Endometrial microvascular endothelial cells (primary cell): ENCODE results near the gene MED16. TPM values are rescaled to one million over a fixed set of nuclear protein-coding genes. Genes with fewer than 3 reads are reported as not detected.

Experiments
- in situ Hi-C: cut with HindIII; loops from 2 replicates; pipeline ENCODE4 v1.10.0; 2017; ENCODE audit warnings: low sequenced_read_pairs, low pct_unique_long_range_greater_than_20kb; ENCODE audit errors: inconsistent ontology term
- total RNA-seq: library from RNA; depleted of rRNA; stranded (reverse); fragments of >200 nt; gene quantifications from one replicate; pipeline ENCODE4 v1.2.3, GENCODE V29; 2015; ENCODE audit errors: inconsistent ontology term

MED16 gene
- total RNA-seq, 1 donor from 2014 or later, result 48.9 TPM

DNA sequence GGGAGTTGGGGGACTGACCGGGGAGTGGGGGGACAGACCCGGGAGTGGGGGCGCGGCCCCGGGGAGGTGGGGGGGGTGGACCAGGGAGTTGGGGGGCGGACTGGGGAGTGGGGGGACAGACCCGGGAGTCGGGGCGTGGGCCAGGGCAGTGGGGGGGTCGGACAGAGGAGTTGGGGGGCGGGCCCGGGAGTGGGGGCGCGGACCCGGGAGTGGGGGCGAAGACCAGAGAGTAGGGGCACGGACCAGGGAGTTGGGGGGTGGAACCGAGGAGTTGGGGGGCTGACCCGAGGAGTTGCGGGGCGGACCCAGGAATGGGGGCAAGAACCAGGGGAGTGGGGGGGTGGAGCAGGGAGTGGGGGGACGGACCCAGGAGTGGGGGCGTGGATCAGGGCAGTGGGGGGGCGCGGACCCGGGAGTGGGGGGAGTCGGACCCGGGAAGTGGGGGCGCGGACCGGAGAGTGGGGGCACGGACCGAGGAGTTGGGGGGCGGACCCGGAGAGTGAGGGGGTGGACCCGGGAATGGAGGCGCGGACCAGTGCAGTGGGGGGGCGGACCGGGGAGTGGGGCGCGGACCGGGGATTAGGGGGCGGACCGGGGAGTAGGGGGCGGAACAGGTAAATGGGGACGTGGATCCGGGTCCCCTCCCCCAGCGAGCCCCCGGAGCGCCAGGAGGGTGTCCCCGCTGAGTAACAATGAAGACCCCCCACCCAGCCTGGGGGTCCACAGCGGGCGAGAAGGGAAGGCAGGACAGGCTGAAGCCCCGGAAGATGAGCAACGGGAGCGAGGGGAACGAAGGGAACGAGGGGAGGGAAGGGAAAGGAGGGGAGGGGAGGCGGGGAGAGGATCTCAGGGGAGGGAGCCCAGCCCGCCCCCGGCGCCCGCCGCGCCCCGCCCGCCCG is 19.4 kb upstream of the MED16 start:
- in situ Hi-C loops, result no loop called here

DNA sequence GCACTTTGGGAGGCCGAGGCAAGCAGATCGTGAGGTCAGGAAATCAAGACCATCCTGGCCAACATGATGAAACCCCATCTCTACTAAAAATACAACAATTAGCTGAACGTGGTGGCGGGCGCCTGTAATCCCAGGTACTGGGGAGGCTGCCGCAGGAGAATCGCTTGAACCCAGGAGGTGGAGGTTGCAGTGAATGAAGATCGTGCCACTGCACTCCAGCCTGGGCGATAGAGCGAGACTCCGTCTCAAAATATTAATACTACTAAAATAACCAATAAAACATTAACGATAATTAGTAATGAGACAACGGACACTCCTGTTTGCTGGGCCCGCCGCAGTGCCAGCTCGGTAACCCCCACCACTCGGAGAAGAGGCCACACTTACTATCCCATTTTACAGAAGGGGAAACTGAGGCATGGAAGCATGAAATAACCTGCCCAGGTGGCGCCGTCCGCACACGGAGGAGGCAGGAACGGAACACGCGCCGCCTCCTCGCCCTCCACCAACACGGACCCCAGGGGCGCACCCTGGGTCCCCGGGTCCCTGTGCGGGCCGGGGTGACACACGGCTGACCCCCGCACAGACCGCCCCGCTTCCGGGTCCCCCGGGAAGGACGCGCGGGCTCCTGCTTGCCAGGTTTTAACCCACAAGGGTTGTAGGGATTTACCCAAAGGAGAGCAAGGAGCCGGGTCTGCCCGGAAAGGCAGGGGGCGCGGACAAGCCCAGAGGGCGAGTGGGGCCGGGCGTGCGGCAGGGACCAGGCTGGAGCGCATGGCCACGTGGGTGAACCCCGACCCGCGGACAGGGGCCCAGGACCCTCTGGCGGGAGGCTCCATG is 18.4 kb upstream of the MED16 start:
- in situ Hi-C loops, result no loop called here

- in situ Hi-C loops, result no loop called here
Observed at GRCh38 chr19:907183-907853, 14.3 kb upstream of the MED16 start.

DNA sequence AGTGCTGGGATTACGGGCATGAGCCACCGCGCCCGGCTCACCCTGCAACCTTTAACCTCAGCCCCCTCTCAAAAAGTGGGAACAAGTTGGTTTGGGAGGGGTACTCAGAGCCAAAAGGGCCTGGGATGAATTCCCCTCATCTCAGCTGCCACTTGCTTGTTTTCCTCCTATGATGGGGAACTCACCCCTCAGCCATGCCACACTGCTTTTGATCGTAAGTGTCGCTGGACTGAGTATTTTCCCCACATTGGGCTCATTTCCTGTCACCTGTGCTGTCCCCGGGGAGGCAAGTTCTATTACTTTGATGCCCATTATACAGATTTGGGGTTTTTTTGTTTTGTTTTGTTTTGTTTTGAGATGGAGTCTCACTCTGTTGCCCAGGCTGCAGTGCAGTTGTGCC is 13.5 kb upstream of the MED16 start:
- in situ Hi-C loops, result no loop called here

GRCh38 chr19:904545-904944 is 11.6 kb upstream of the MED16 start:
- in situ Hi-C loops, result no loop called here

- in situ Hi-C loops, result no loop called here
Observed at GRCh38 chr19:903266-903797, 10.3 kb upstream of the MED16 start.

DNA sequence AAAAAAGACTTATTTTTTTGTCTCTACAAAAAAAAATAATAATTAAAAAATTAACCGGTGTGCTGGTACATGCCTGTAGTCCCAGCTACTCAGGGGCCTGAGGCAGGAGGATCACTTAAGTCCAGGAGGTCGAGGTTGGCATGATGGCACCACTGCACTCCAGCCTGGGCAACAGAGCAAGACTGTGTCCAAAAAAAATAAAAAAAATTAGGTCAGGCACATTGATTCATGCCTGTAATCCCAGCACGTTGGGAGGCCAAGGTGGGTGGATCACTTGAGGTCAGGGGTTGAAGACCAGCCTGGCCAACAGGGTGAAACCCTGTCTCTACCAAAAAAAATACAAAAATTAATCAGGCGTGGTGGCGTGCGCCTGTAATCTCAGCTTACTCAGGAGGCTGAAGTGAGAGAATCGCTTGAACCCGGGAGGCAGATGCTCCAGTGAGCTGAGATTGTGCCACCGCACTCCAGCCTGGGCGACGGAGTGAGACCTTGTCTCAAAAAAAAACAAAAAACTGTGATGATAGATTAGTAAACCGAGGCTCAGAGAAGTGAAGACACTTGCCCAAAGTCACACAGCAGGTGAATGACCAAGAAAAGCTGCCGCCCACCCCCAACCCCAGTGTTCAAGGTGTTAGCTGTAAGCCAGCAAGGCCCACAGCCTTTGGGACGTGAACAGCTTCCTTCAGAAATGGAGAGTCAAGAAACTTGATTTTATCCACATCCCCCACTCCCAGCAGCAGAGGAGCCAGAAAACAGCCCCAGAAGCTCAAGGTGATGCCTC is 9.6 kb upstream of the MED16 start:
- in situ Hi-C loops, result no loop called here

DNA sequence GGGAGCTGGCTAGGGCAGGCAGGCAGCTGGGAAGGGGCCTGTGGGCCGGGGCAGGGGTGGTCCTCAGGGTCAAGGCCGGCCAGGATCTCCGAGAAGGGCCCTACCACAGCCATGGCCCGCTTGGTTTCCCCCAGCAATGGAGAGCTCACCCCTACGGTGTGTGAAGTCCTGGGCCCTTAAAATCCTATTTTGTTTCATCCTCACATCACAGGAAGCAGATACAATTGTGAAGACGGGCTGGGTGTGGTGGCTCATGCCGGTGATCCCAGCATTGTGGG is 9.0 kb upstream of the MED16 start:
- in situ Hi-C loops, result no loop called here

DNA sequence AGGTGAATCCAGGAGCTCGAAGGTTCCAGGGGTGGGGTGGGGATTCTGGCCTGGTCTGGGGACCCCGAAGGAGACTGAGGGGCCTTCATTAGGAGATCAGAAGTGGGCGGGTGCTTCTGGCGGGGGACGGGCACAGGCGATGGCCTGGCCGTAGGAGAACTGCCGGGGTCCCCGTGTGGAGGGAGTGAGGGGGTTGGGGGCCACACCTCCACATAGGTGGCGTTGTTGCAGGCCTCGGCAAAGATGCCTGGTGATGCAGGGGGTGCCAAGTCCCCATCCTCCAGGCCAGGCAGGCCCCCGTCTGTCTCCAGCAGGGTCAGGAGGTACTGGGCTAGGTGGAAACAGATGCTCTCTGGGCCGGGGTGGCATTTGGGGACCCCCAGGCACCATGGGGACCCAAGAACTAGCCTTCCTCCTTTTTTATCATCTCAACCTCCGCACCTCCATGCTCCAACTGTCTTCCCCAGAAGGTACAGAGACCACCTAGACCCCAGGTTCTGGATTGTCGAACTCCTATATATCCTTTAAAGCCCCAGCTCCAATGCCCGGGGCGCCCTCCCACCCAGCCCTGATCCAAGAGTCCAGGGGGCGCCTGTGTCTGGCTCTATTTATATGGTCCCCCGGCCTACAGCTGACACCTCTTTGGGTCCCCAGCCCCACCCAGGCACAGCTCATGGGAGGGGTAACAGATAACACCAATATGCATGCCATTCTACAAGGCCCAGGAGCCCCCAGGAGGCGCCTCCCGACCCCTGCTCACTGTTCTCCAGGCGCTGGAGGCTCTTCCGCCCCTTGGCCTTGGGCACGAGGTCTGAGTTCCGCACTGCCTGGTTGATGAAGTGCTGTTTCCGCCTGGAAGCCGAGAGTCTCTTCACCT is 8.5 kb upstream of the MED16 start:
- in situ Hi-C loops, result no loop called here

- in situ Hi-C loops, result no loop called here
Observed at GRCh38 chr19:900302-901111, 7.5 kb upstream of the MED16 start.

- in situ Hi-C loops, result no loop called here
Observed at GRCh38 chr19:900043-900301, 7.0 kb upstream of the MED16 start.

GRCh38 chr19:899336-900042 is 6.5 kb upstream of the MED16 start:
- in situ Hi-C loops, result no loop called here

DNA sequence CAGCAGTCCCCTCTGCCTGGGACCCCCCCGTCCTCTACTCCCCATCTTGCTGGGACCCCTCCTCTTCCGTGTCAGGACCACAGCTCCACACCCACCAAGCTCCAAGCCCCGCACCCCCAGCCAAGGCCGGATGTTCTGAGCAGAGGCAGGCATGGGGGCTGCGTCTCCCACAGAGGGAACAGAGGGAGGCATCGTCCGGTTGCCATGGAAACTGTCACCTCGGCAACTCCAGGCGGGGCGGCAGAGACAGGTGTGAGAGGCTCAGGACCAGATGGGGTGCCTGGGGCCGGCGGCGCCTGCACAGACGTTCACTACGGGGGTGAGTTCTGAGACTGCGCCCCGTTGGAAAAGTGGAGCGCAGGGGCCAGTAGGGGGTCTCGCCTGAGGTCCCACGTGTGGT is 5.7 kb upstream of the MED16 start:
- in situ Hi-C loops, result no loop called here

GRCh38 chr19:897442-898039 is 4.6 kb upstream of the MED16 start:
- in situ Hi-C loops, result no loop called here

GRCh38 chr19:896999-897398 is 4.0 kb upstream of the MED16 start:
- in situ Hi-C loops, result no loop called here

DNA sequence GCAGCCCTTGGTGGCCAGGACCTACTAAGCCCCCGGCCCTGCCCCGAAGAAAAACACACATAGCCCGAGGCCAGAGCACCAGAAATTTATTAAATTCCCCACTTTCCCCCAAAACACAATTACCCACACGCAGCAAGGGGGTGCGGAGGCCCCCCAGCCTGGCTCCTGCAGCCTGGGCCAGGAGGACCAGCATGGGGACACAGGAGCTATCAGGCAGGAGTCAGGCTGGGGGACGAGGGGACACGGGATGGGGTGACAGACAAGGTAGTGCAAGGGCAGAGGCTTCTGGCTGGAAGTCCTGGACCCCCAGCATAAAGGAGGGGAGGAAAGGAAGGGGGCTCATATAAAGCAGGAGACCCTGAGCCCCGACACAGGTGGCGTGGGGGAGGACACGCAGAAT is 3.4 kb upstream of the MED16 start:
- in situ Hi-C loops, result no loop called here
